Eye (tissue), 1 donor: Measurements from ENCODE around the gene GCLM.
"Not testable (repeated sequence)": the region's sequence is repeated elsewhere in the genome, so short reads cannot be mapped to it uniquely, and the experiment has no call there.

Experiments used
- DNase-seq: peaks from one replicate; pipeline ENCODE4 v3.0.0-alpha.2; 2015

Gene GCLM

GRCh38 chr1:93882269-93882668, 27.0 kb downstream of the GCLM start:
- no peak for DNase-seq

GRCh38 chr1:93880731-93881130, 28.5 kb downstream of the GCLM start:
- no peak for DNase-seq

GRCh38 chr1:93878889-93879586, 30.2 kb downstream of the GCLM start, which contains the start of gene DNTTIP2:
Gene DNTTIP2, minus strand, starts transcription at chr1:93879206. Its CDS starts 58 bp downstream, at chr1:93879148.
- DNase-seq, result peak; percentile 98

- no peak for DNase-seq
These were observed 30.7 kb downstream of the GCLM start for GRCh38 chr1:93878501-93878888.

GRCh38 chr1:93877529-93877928, 31.7 kb downstream of the GCLM start:
- DNase-seq, result no peak

- DNase-seq, result no peak
These were observed 33.0 kb downstream of the GCLM start for GRCh38 chr1:93876244-93876643.

- DNase-seq, result peak; percentile 19
These were observed 35.1 kb downstream of the GCLM start for GRCh38 chr1:93874025-93874651.

GRCh38 chr1:93871366-93871765, 37.9 kb downstream of the GCLM start:
- no peak for DNase-seq

- no peak for DNase-seq
These were observed 39.6 kb downstream of the GCLM start for GRCh38 chr1:93869653-93870052.

- DNase-seq, result not testable (repeated sequence)
These were observed 40.7 kb downstream of the GCLM start for GRCh38 chr1:93868492-93868891.

GRCh38 chr1:93865253-93865652, 44.0 kb downstream of the GCLM start:
- no peak for DNase-seq

- DNase-seq, result no peak
These were observed 45.1 kb downstream of the GCLM start for GRCh38 chr1:93864175-93864574.

GRCh38 chr1:93857653-93858052, 51.6 kb downstream of the GCLM start:
- not testable (repeated sequence) for DNase-seq

- not testable (repeated sequence) for DNase-seq
These were observed 53.2 kb downstream of the GCLM start for GRCh38 chr1:93855983-93856382.

GRCh38 chr1:93853940-93854339, 55.3 kb downstream of the GCLM start:
- DNase-seq, result no peak

- no peak for DNase-seq
These were observed 57.4 kb downstream of the GCLM start for GRCh38 chr1:93851878-93852277.

- no peak for DNase-seq
These were observed 57.9 kb downstream of the GCLM start for GRCh38 chr1:93851327-93851712.

GRCh38 chr1:93850687-93851326, 58.4 kb downstream of the GCLM start:
- DNase-seq, result peak; percentile 65

GRCh38 chr1:93848350-93848883, 60.8 kb downstream of the GCLM start:
- no peak for DNase-seq

GRCh38 chr1:93847811-93848288, 61.4 kb downstream of the GCLM start:
- DNase-seq, result peak; percentile 91

- peak; percentile 98 for DNase-seq
These were observed 62.0 kb downstream of the GCLM start for GRCh38 chr1:93846992-93847810.

GRCh38 chr1:93846206-93846991, 62.8 kb downstream of the GCLM start:
- DNase-seq, result peak; percentile 96
